GM21423 (cell line): ENCODE data around the gene FCN1.

ENCODE experiments used
- ATAC-seq: cut with Tn5 transposase; IDR thresholded peaks from one replicate; pipeline ENCODE4 v1.9.1; 2021; ENCODE audit warnings: mild to moderate bottlenecking, moderate library complexity; ENCODE audit not compliant: unreplicated experiment

The FCN1 gene

GRCh38 chr9:134951994-134952393, 34.3 kb upstream of the FCN1 start:
- no peak for ATAC-seq

GRCh38 chr9:134951461-134951860, 33.7 kb upstream of the FCN1 start:
- ATAC-seq: no peak

- ATAC-seq: no peak
Measured at GRCh38 chr9:134950386-134951210, 32.9 kb upstream of the FCN1 start.

- ATAC-seq: no peak
Measured at GRCh38 chr9:134949681-134950385, 32.1 kb upstream of the FCN1 start.

GRCh38 chr9:134948149-134948548, 30.4 kb upstream of the FCN1 start:
- ATAC-seq: no peak

GRCh38 chr9:134947265-134947955, 29.7 kb upstream of the FCN1 start:
- no peak for ATAC-seq

GRCh38 chr9:134946663-134947062, 29.0 kb upstream of the FCN1 start:
- no peak for ATAC-seq

- ATAC-seq: no peak
Measured at GRCh38 chr9:134945509-134946275, 28.0 kb upstream of the FCN1 start.

- no peak for ATAC-seq
Measured at GRCh38 chr9:134944916-134945315, 27.2 kb upstream of the FCN1 start.

- no peak for ATAC-seq
Measured at GRCh38 chr9:134944351-134944802, 26.7 kb upstream of the FCN1 start.

- no peak for ATAC-seq
Measured at GRCh38 chr9:134943836-134944235, 26.1 kb upstream of the FCN1 start.

GRCh38 chr9:134943411-134943810, 25.7 kb upstream of the FCN1 start:
- no peak for ATAC-seq

- no peak for ATAC-seq
Measured at GRCh38 chr9:134942788-134943184, 25.1 kb upstream of the FCN1 start.

GRCh38 chr9:134942011-134942787, 24.5 kb upstream of the FCN1 start:
- no peak for ATAC-seq

- ATAC-seq: no peak
Measured at GRCh38 chr9:134940236-134941208, 22.8 kb upstream of the FCN1 start.

GRCh38 chr9:134939836-134940235, 22.1 kb upstream of the FCN1 start:
- no peak for ATAC-seq

- ATAC-seq: no peak
Measured at GRCh38 chr9:134939080-134939733, 21.5 kb upstream of the FCN1 start.

- no peak for ATAC-seq
Measured at GRCh38 chr9:134938346-134939079, 20.8 kb upstream of the FCN1 start.
